H1 (cell line): ENCODE results near the gene STT3B. TPM values are rescaled to one million over a fixed set of nuclear protein-coding genes. Genes with fewer than 3 reads are reported as not detected.

Source experiments
- CTCF ChIA-PET: fragments of 300-600 bp; sonication (Branson Sonifier 250); formaldehyde crosslinking; loops from one replicate; lab custom pipeline; 2021; ENCODE audit not compliant: partially characterized antibody; lab: Charles Lee
- POLR2A ChIA-PET: fragments of 300-600 bp; sonication (Branson Sonifier 250); formaldehyde crosslinking; loops from one replicate; lab custom pipeline; 2021; ENCODE audit warnings: inconsistent platforms; ENCODE audit not compliant: partially characterized antibody; lab: Charles Lee
- DNase-seq, 2 experiments: peaks; one replicate each; pipeline versions ENCODE4 v3.0.0 to v3.0.0-alpha.2; 2010 to 2022; ENCODE audit warnings: low spot score in 2 of 2, low read depth in 1 of 2, mixed read lengths in 1 of 2
- FAIRE-seq: peaks from 2 replicates; lab custom pipeline; 2011; peaks lifted over from hg19 to GRCh38; lab: Jason Lieb, UNC
- H2AFZ ChIP-seq: 2 replicates; pipeline ENCODE4 v1.8.1; 2012; ENCODE audit warnings: low read length, inconsistent platforms
- H2AK5ac ChIP-seq: 2 replicates; pipeline ENCODE4 v1.6.1; 2013; ENCODE audit warnings: low read depth, low read length
- H2BK120ac ChIP-seq: replicated peaks from 2 replicates; pipeline ENCODE3; 2013; ENCODE audit warnings: low read depth, low read length, inconsistent platforms
- H2BK12ac ChIP-seq: 2 replicates; pipeline ENCODE4 v1.6.1; 2013; ENCODE audit warnings: low read depth, low read length
- H2BK15ac ChIP-seq: 2 replicates; pipeline ENCODE4 v1.6.1; 2013; ENCODE audit warnings: low read length
- H2BK20ac ChIP-seq: 2 replicates; pipeline ENCODE4 v1.6.1; 2013; ENCODE audit warnings: low read length
- H2BK5ac ChIP-seq: 2 replicates; pipeline ENCODE4 v1.6.1; 2013; ENCODE audit warnings: low read depth, low read length
- H3K14ac ChIP-seq: 2 replicates; pipeline ENCODE4 v1.6.1; 2013; ENCODE audit warnings: inconsistent platforms; ENCODE audit not compliant: insufficient read length
- H3K18ac ChIP-seq: 2 replicates; pipeline ENCODE4 v1.6.1; 2013; ENCODE audit warnings: low read length; ENCODE audit errors: extremely low read depth
- H3K23ac ChIP-seq: 2 replicates; pipeline ENCODE4 v1.6.1; 2013; ENCODE audit warnings: inconsistent platforms; ENCODE audit not compliant: insufficient read length
- H3K23me2 ChIP-seq: 2 replicates; pipeline ENCODE4 v1.6.1; 2013; ENCODE audit warnings: low read depth, low read length
- H3K27ac ChIP-seq: 2 replicates; pipeline ENCODE4 v1.6.1; 2011; ENCODE audit warnings: low read depth, low read length, inconsistent platforms
- H3K27me3 ChIP-seq, 4 experiments: replicated peaks in 1 of 4; 1 replicate in 1 of 4; 2 replicates in 3 of 4; pipeline versions ENCODE4 v1.6.1 to v1.8.1; 2011 to 2013; ENCODE audit warnings: low read length in 3 of 4, mild to moderate bottlenecking in 3 of 4, inconsistent platforms in 2 of 4, mixed read lengths in 2 of 4, moderate library complexity in 1 of 4; ENCODE audit not compliant: control insufficient read depth in 3 of 4, insufficient read depth in 3 of 4; ENCODE audit errors: extremely low read depth in 1 of 4
- H3K36me3 ChIP-seq, 4 experiments: 2 replicates each; pipeline versions ENCODE4 v1.6.1 to v1.8.1; 2011 to 2013; ENCODE audit warnings: mild to moderate bottlenecking in 4 of 4, low read length in 3 of 4, moderate library complexity in 2 of 4, control low read depth in 1 of 4, inconsistent platforms in 1 of 4; ENCODE audit not compliant: insufficient read depth in 4 of 4, control insufficient read depth in 2 of 4
- H3K4ac ChIP-seq: replicated peaks from 2 replicates; pipeline ENCODE3; 2013; ENCODE audit warnings: low read length, low read depth, mixed read lengths, inconsistent platforms; ENCODE audit not compliant: insufficient read length
- H3K4me1 ChIP-seq, 4 experiments: replicated peaks in 1 of 4; 1 replicate in 1 of 4; 2 replicates in 3 of 4; pipeline versions ENCODE4 v1.6.1 to v1.8.1; 2011 to 2013; ENCODE audit warnings: low read length in 3 of 4, inconsistent platforms in 2 of 4, mixed read lengths in 1 of 4; ENCODE audit not compliant: insufficient read depth in 4 of 4, control insufficient read depth in 3 of 4
- H3K4me2 ChIP-seq, 2 experiments: 2 replicates each; pipeline versions ENCODE4 v1.6.1 to v1.8.1; 2011 to 2013; ENCODE audit warnings: low read depth in 2 of 2, low read length in 2 of 2, control low read depth in 1 of 2, inconsistent platforms in 1 of 2, mild to moderate bottlenecking in 1 of 2; ENCODE audit not compliant: insufficient read depth in 1 of 2
- H3K4me3 ChIP-seq, 4 experiments: fragments of 200-600, 300-600 bp in 1 of 4; sonication (generic), shearing (Covaris generic), sonication (Bioruptor Twin) in 1 of 4; 2 replicates each; pipeline versions ENCODE4 v1.5.1 to v1.8.1; 2011 to 2016; ENCODE audit warnings: low read length in 4 of 4, low read depth in 3 of 4, control low read depth in 2 of 4, inconsistent platforms in 2 of 4, mild to moderate bottlenecking in 2 of 4, mixed read lengths in 1 of 4, moderate library complexity in 1 of 4; ENCODE audit not compliant: insufficient read depth in 2 of 4; ENCODE audit errors: extremely low read depth in 1 of 4
- H3K56ac ChIP-seq: replicated peaks from 2 replicates; pipeline ENCODE3; 2013; ENCODE audit warnings: low read depth, mild to moderate bottlenecking, mixed read lengths, low read length, inconsistent platforms; ENCODE audit not compliant: insufficient read length
- H3K79me1 ChIP-seq: 2 replicates; pipeline ENCODE4 v1.6.1; 2013; ENCODE audit warnings: low read depth, low read length, control low read depth
- H3K79me2 ChIP-seq, 2 experiments: 2 replicates each; pipeline versions ENCODE4 v1.6.1 to v1.8.1; 2012 to 2013; ENCODE audit warnings: low read length in 2 of 2, mild to moderate bottlenecking in 2 of 2, inconsistent platforms in 1 of 2; ENCODE audit not compliant: insufficient read depth in 2 of 2, control insufficient read depth in 1 of 2
- H3K9ac ChIP-seq, 4 experiments: replicated peaks in 1 of 4; 1 replicate in 1 of 4; 2 replicates in 3 of 4; pipeline versions ENCODE4 v1.6.1 to v1.8.1; 2011 to 2013; ENCODE audit warnings: low read depth in 3 of 4, low read length in 3 of 4, control low read depth in 2 of 4, mild to moderate bottlenecking in 2 of 4, moderate library complexity in 2 of 4, inconsistent platforms in 1 of 4; ENCODE audit errors: extremely low read depth in 1 of 4
- H3K9me3 ChIP-seq, 2 experiments: 2 replicates each; pipeline versions ENCODE4 v1.6.1 to v1.8.1; 2012 to 2013; ENCODE audit warnings: mild to moderate bottlenecking in 2 of 2, moderate library complexity in 2 of 2, control low read depth in 1 of 2, inconsistent platforms in 1 of 2, low read depth in 1 of 2, low read length in 1 of 2, mixed read lengths in 1 of 2; ENCODE audit not compliant: insufficient read depth in 2 of 2
- H4K20me1 ChIP-seq, 2 experiments: replicated peaks in 1 of 2; 2 replicates each; pipeline versions ENCODE3 to v1.8.1; 2011 to 2013; ENCODE audit warnings: inconsistent platforms in 2 of 2, low read length in 2 of 2, mild to moderate bottlenecking in 1 of 2; ENCODE audit not compliant: insufficient read depth in 2 of 2, control insufficient read depth in 1 of 2
- H4K5ac ChIP-seq: 2 replicates; pipeline ENCODE4 v1.6.1; 2013; ENCODE audit warnings: low read length, low read depth, mixed read lengths, inconsistent platforms; ENCODE audit not compliant: insufficient read length
- H4K8ac ChIP-seq: 2 replicates; pipeline ENCODE4 v1.8.0; 2013; ENCODE audit warnings: mild to moderate bottlenecking, moderate library complexity, low read length, inconsistent platforms; ENCODE audit not compliant: insufficient read depth; ENCODE audit errors: extremely low read depth
- H4K91ac ChIP-seq: replicated peaks from 2 replicates; pipeline ENCODE3; 2013; ENCODE audit warnings: low read length, mixed read lengths, inconsistent platforms; ENCODE audit not compliant: insufficient read length
- ASH2L ChIP-seq: fragments of 200-600, 300-600 bp; sonication (generic); IDR thresholded peaks from one replicate; pipeline ENCODE4 v1.7.1; 2017; ENCODE audit warnings: low read length
- ATF2 ChIP-seq: IDR thresholded peaks from 2 replicates; pipeline ENCODE4 v1.6.1; 2012; ENCODE audit warnings: low read length, inconsistent platforms
- CREB1 ChIP-seq: IDR thresholded peaks from 2 replicates; pipeline ENCODE4 v1.6.1; 2012; ENCODE audit warnings: inconsistent platforms
- NANOG ChIP-seq: IDR thresholded peaks from 2 replicates; pipeline ENCODE4 v1.6.1; 2011; ENCODE audit warnings: low read length, low read depth, mild to moderate bottlenecking, inconsistent platforms; ENCODE audit not compliant: insufficient read depth, poor library complexity, severe bottlenecking
- SIN3A ChIP-seq, 2 experiments: IDR thresholded peaks in 1 of 2; conservative IDR thresholded peaks in 1 of 2; 2 replicates each; pipeline ENCODE4 v1.6.1; 2011 to 2012; ENCODE audit warnings: low read length in 2 of 2, improper control_type of control experiment in 1 of 2, low read depth in 1 of 2, mild to moderate bottlenecking in 1 of 2
- SP1 ChIP-seq: IDR thresholded peaks from 2 replicates; pipeline ENCODE4 v1.6.1; 2011; ENCODE audit warnings: low read depth, low read length
- WGBS, 2 experiments: shearing (Covaris generic) in 1 of 2; methylation state at CpG; one replicate each; pipeline versions ENCODE4 v1.1.6 to v1.1.7; 2013 to 2015; ENCODE audit warnings: low lambda C conversion rate in 2 of 2, mixed read lengths in 2 of 2, inconsistent platforms in 1 of 2, low coverage in 1 of 2, missing lambda C conversion rate in 1 of 2; ENCODE audit not compliant: insufficient replicate concordance in 2 of 2, insufficient coverage in 1 of 2, insufficient read length in 1 of 2; ENCODE audit errors: extremely low coverage in 1 of 2, missing lambda C conversion rate in 1 of 2; 5-methylcytosine and 5-hydroxymethylcytosine counted together
- polyA plus RNA-seq, 7 experiments: library from polyadenylated mRNA; depleted of rRNA in 3 of 7; stranded (reverse) in 5 of 7; unstranded in 2 of 7; fragments of >200 nt in 5 of 7; fragments of 200-250 nt in 2 of 7; gene quantifications; 1 replicate in 5 of 7; 2 replicates in 1 of 7; 4 replicates in 1 of 7; pipeline versions ENCODE4 v1.2.1 to v1.2.3, GENCODE V29; 2011 to 2013; ENCODE audit warnings: missing spikeins in 2 of 7, mixed read lengths in 2 of 7
- total RNA-seq: library from RNA; stranded (reverse); fragmentation: NEBNext Ultra II Directional; extraction: Animal tissue kit (Norgen Biotek cat#: 25700); gene quantifications from 2 replicates; pipeline ENCODE4 v1.2.1, GENCODE V29; 2021

Gene STT3B
- total and polyA plus RNA-seq, 2 of the 8 experiments (the other 6 are each of a cell fraction or from before 2014, with no cell fraction given), result 43.5 to 134 TPM

GRCh38 chr3:31559872-31560534 lies 27.3 kb downstream of the STT3B start:
- Histone ChIP-seq H3K79me1 (peaks cover 4% of the 10 kb centered on the region), H2BK15ac (no peak overlapping the region), H2AFZ (no peak overlapping the region), H4K20me1 (peaks cover 22 to 25% of the 10 kb centered on the region in 2 experiments), H3K23me2 (peaks cover 3% of the 10 kb centered on the region; the same call in 1 of the 2 replicates), H4K91ac (no peak overlapping the region), H4K5ac (no peak overlapping the region), H3K56ac (no peak overlapping the region), H3K4ac (no peak overlapping the region), H3K79me2 (peaks cover 9 to 98% of the 10 kb centered on the region in 2 experiments; a peak in 3 of 4 replicates), H3K4me3 (no peak overlapping the region), H3K23ac (no peak overlapping the region), H3K14ac (no peak overlapping the region), H4K8ac (no peak overlapping the region), H2AK5ac (no peak overlapping the region), H3K4me1 (peaks cover 4 to 13% (median 7%) of the 10 kb centered on the region in 4 experiments), H3K18ac (no peak overlapping the region), H3K9me3 (no peaks in the 10 kb centered on the region), H2BK5ac (no peak overlapping the region), H3K9ac (no peak overlapping the region), H2BK12ac (no peak overlapping the region), H3K36me3 (no peaks in the 10 kb centered on the region), H2BK20ac (no peak overlapping the region), H3K27me3 (no peaks in the 10 kb centered on the region), H3K4me2 (no peak overlapping the region), H2BK120ac (no peak overlapping the region), H3K27ac (no peak overlapping the region)
- TF ChIP-seq ATF2 (no peak), ASH2L (no peak), CREB1 (no peak), NANOG (no peak), SP1 (no peak), SIN3A (conservative IDR thresholded peaks at IDR 0.05 in 1 of 2, IDR thresholded peaks at IDR 0.05 in 1 of 2; ENCODE audit: low read depth in 1 of 2, low read length in 2 of 2) (no peak)
- CTCF ChIA-PET, result interaction anchor here (1.0 kb wide), 1 partner anchor 8 kb away, joined by 3 read pairs; no protein-coding TSS in a partner anchor
- POLR2A ChIA-PET, result no interaction called here
- WGBS, 2 experiments, result 83% methylated on average over 2 of the region's 2 CpGs; no CpG with 5 or more reads in 1 of the 2 experiments
- no peak for FAIRE-seq
- DNase-seq, result no peak
